ENCODE measurements around the gene PRKCA.

PRKCA gene

DNA sequence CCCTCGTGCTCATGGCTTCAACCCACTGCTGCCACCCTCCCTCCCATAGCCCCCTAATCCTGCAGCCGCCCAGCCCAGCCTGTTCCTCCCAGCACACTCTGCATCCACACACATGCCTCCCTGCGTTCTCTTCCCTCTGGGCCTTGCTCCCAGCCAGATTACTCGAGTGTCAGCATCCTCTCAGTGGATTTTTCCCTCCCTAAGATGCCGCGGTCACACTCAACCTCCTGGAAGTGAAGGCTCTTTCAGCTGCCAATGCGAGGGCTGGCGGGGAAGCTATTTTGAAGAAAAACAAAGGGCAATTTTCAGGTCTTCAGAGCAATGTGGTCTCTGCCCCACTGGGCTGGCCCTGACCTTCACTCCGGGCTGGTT, 509.3 kb downstream of the PRKCA start:
- CTCF ChIA-PET: no interaction called here
- DNase-seq (ENCODE audit: low read depth, low spot score): no peak
- H3K4me3 ChIP-seq (ENCODE audit: low read depth, low read length): no peak overlapping the region
- TF ChIP-seq, protein P1, sequence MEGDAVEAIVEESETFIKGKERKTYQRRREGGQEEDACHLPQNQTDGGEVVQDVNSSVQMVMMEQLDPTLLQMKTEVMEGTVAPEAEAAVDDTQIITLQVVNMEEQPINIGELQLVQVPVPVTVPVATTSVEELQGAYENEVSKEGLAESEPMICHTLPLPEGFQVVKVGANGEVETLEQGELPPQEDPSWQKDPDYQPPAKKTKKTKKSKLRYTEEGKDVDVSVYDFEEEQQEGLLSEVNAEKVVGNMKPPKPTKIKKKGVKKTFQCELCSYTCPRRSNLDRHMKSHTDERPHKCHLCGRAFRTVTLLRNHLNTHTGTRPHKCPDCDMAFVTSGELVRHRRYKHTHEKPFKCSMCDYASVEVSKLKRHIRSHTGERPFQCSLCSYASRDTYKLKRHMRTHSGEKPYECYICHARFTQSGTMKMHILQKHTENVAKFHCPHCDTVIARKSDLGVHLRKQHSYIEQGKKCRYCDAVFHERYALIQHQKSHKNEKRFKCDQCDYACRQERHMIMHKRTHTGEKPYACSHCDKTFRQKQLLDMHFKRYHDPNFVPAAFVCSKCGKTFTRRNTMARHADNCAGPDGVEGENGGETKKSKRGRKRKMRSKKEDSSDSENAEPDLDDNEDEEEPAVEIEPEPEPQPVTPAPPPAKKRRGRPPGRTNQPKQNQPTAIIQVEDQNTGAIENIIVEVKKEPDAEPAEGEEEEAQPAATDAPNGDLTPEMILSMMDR (IDR thresholded peaks at IDR 0.05; ENCODE audit: insufficient read depth, low read length, missing control alignments): no peak
- POLR2A ChIA-PET: no interaction called here

DNA sequence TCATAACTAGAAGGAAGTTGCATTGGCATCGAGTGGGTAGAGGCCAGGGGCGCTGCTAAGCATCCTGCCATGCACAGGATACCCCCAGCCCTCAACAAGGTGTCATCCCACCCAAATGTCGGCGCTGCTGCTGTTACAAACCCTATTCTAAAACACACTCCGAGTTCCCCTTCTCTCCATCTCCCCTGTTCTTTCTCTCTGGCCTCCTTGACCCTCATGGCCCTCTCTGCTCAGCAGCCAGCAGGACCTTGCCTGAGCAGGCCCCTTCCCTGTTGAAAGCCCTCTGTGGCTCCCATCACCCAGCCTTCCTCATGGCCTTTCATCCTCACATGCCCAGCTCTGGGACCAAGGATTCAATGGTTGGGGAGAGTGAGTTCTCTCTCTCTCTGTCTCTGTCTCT, 510.2 kb downstream of the PRKCA start:
- TF ChIP-seq, protein P1 (IDR thresholded peaks at IDR 0.05; ENCODE audit: insufficient read depth, low read length, missing control alignments): no peak
- no peak for DNase-seq (ENCODE audit: low read depth, low spot score)
- no peak overlapping the region for H3K4me3 ChIP-seq (ENCODE audit: low read depth, low read length)
- CTCF ChIA-PET: no interaction called here
- POLR2A ChIA-PET: no interaction called here

DNA sequence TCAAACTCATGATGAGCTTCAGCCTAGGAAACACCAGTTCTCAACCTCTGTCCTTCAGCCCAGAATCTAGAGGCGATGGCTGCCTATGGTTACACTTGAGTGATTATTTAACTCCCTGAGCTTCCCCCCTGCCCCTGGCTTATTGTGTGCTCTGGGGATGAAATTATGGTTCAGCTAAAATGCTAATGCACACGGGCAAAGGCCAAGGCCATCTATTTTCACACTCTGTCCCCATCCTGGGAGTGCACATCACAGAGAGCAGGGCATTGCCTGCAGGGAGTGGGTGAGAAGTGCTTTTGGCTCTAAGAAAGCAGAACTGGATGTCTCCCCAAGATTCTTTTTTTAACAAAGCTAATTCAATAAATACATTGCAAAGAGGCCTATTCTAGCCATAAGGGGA, 510.9 kb downstream of the PRKCA start:
- CTCF ChIA-PET: no interaction called here
- no peak for DNase-seq (ENCODE audit: low read depth, low spot score)
- no peak overlapping the region for H3K4me3 ChIP-seq (ENCODE audit: low read depth, low read length)
- TF ChIP-seq, protein P1 (IDR thresholded peaks at IDR 0.05; ENCODE audit: insufficient read depth, low read length, missing control alignments): no peak
- POLR2A ChIA-PET: no interaction called here

DNA sequence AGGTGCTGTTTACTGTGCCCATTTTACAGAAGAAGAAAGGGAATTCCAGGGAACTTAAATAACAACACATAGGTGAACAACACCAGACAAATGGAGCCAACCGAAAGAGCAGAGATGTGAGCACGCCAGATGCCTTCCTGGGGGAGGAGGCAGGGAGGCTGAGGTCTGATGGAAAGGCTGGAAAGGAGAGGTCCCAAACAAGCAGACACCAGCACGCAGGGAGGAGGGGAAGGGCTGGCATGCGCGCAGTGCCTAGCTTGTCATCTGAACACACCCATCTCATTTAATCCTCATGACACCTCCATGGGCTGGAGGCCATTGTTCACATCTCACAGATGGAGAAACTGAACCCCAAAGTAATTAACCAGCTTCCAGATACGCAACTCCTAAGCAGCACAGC, 511.6 kb downstream of the PRKCA start:
- TF ChIP-seq, protein P1 (IDR thresholded peaks at IDR 0.05; ENCODE audit: insufficient read depth, low read length, missing control alignments): no peak
- H3K4me3 ChIP-seq (ENCODE audit: low read depth, low read length): no peak overlapping the region
- CTCF ChIA-PET: no interaction called here
- DNase-seq (ENCODE audit: low read depth, low spot score): no peak
- POLR2A ChIA-PET: no interaction called here

DNA sequence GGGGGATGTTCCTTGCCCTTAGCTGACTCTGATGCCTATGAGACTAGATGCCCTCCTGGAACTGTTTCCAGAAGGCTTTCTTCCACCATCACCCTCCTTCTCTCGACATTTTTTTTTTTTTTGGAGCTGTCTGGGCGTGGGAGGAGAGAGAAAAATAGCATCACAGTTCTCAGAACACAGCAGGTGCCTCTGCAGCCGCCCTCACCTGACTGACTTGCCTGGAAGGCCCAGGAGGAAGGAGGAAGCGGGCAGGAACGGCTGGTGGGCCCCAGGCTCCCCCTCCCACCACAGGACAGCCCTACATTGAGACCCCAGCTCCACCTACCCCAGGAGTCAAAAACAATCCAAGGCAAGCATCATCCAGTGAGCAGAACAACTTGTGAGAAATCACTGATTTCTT, 512.2 kb downstream of the PRKCA start:
- ChIA-PET CTCF (no interaction called here), POLR2A (no interaction called here)
- no peak overlapping the region for H3K4me3 ChIP-seq (ENCODE audit: low read depth, low read length)
- DNase-seq (ENCODE audit: low read depth, low spot score): no peak
- TF ChIP-seq, protein P1 (IDR thresholded peaks at IDR 0.05; ENCODE audit: insufficient read depth, low read length, missing control alignments): no peak

DNA sequence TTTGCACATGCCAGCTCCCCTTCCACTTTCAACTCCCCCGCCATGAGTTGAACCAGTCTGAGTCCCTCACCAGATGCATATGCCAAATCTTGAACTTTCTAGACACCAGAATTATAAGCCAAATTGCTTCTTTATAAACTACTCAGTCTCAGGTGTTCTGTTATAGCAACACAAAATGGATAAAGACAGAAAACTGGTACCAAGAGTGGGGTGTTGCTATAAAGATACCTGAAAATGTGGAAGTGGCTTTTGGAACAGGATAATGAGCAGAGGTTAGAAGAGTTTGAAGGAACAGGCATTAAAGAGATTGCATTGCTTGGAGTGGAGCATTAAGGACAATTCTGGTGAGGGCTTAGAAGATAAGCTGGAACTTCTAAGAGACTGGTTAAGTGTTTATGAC, 515.3 kb downstream of the PRKCA start:
- no peak for DNase-seq (ENCODE audit: low read depth, low spot score)
- no peak overlapping the region for H3K4me3 ChIP-seq (ENCODE audit: low read depth, low read length)
- CTCF ChIA-PET: interaction anchor here (0.7 kb wide), 1 partner anchor 81 kb away, joined by 3 read pairs; no protein-coding TSS in a partner anchor
- POLR2A ChIA-PET: no interaction called here
- TF ChIP-seq, protein P1 (IDR thresholded peaks at IDR 0.05; ENCODE audit: insufficient read depth, low read length, missing control alignments): no peak
